GM12892 (cell line): ENCODE results near the gene RREB1.

Experiments used
- POLR2A ChIP-seq: IDR thresholded peaks from 2 replicates; pipeline ENCODE4 v1.6.1; 2011; ENCODE audit warnings: low read depth, low read length, control low read depth
- POLR2AphosphoS5 ChIP-seq: IDR thresholded peaks from 2 replicates; pipeline ENCODE4 v1.6.1; 2011; ENCODE audit warnings: low read depth, low read length, control low read depth

GRCh38 chr6:7255918-7256317 lies 148.2 kb downstream of the RREB1 start:
- TF ChIP-seq POLR2AphosphoS5, result no peak
- no peak for TF ChIP-seq POLR2A
